Testis (tissue), 3 donors: ENCODE measurements around the gene TRRAP. TPM values are rescaled to one million over a fixed set of nuclear protein-coding genes. Genes with fewer than 3 reads are reported as not detected.

Experiments used
- DNase-seq: peaks from one replicate; pipeline ENCODE4 v3.0.0-alpha.2; 2019
- H3K27ac ChIP-seq, 2 donors: fragments of 200-600 bp; sonication (generic); one replicate each; pipeline ENCODE4 v1.5.1; 2019
- H3K27me3 ChIP-seq: fragments of 200-600 bp; sonication (generic); one replicate; pipeline ENCODE4 v1.5.1; 2019
- H3K36me3 ChIP-seq: fragments of 200-600 bp; sonication (generic); one replicate; pipeline ENCODE4 v1.5.1; 2017; ENCODE audit warnings: low read depth; ENCODE audit errors: missing control alignments
- H3K4me1 ChIP-seq: fragments of 200-600 bp; sonication (generic); one replicate; pipeline ENCODE4 v1.5.1; 2019
- H3K4me3 ChIP-seq, 2 donors: fragments of 200-600 bp; sonication (generic); one replicate each; pipeline ENCODE4 v1.5.1; 2017 to 2019
- H3K9me3 ChIP-seq: fragments of 200-600 bp; sonication (generic); one replicate; pipeline ENCODE4 v1.5.1; 2017
- CTCF ChIP-seq, 3 experiments: fragments of 450-650 bp in 2 of 3; fragments of 200-600 bp in 1 of 3; sonication (generic) in 1 of 3; IDR thresholded peaks; one replicate each; pipeline ENCODE4 v1.5.1; 2016 to 2019; ENCODE audit warnings: antibody characterized with exemption in 3 of 3, mild to moderate bottlenecking in 2 of 3, moderate library complexity in 1 of 3
- POLR2A ChIP-seq: fragments of 450-650 bp; IDR thresholded peaks from one replicate; pipeline ENCODE4 v1.6.1; 2017; ENCODE audit warnings: antibody characterized with exemption, mild to moderate bottlenecking, moderate library complexity
- WGBS, 2 donors: methylation state at CpG; one replicate each; pipeline ENCODE4 v1.1.5; 2018; 5-methylcytosine and 5-hydroxymethylcytosine counted together
- intact Hi-C: fragments of 100-400 bp; cut with DNase I; formaldehyde crosslinking; loops from one replicate; pipeline ENCODE4 v1.15.1; 2023; ENCODE audit warnings: low total_unique reads
- polyA plus RNA-seq: library from polyadenylated mRNA; stranded (reverse); fragments of 350-450 nt; fragmentation: Illumina TruSeq; extraction: RNeasy Lipid Tissue Mini Kit (QIAGEN cat#74804); gene quantifications from one replicate; pipeline ENCODE4 v1.2.3, GENCODE V29; 2014; ENCODE audit warnings: low read depth, low replicate concordance; ENCODE audit not compliant: insufficient read depth
- total RNA-seq, 2 donors: library from RNA; depleted of rRNA; stranded (reverse); fragments of >200 nt; gene quantifications; one replicate each; pipeline ENCODE4 v1.2.3, GENCODE V29; 2016

The TRRAP gene
- total and polyA plus RNA-seq, 3 donors from 2014 or later, result 45.6 to 120 (median 119) TPM

DNA sequence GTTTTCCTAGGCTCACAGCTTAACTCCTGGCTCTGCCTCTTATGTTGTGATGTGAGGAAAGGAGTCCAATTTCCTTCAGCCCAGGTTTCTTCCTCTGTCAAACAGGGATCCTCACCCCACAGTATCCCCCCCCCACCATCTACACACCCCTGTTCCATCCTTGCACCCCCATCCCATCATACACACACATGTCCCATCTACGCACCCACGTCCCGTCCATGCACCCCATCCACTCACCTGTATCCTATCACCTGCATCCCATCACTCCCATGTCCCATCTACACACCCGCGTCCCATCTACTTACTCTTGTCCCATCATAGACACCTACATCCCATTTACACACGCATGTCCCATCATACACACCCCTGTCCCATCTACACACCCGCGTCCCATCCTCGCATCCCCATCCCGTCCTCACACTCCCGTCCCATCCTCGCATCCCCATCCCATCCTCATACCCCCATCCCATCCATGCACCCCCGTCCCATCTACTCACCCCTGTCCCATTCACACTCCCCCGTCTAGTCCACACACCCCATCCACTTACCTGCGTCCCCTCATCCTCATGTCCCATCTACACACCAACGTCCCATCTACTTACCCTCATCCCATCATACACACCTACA lies 117.3 kb downstream of the TRRAP start:
- TF ChIP-seq POLR2A, result no peak
- no peak for TF ChIP-seq CTCF (IDR thresholded peaks at IDR 0.05)
- WGBS, 2 donors, result 92 to 94% methylated on average over 16 of the region's 16 CpGs
- Histone ChIP-seq H3K36me3 (no peaks in the 10 kb centered on the region), H3K4me3 (no peak overlapping the region), H3K4me1 (no peaks in the 10 kb centered on the region), H3K9me3 (no peaks in the 10 kb centered on the region), H3K27me3 (no peaks in the 10 kb centered on the region), H3K27ac (no peak overlapping the region)
- DNase-seq, result peak; percentile 5
- intact Hi-C loops, result no loop called here

DNA sequence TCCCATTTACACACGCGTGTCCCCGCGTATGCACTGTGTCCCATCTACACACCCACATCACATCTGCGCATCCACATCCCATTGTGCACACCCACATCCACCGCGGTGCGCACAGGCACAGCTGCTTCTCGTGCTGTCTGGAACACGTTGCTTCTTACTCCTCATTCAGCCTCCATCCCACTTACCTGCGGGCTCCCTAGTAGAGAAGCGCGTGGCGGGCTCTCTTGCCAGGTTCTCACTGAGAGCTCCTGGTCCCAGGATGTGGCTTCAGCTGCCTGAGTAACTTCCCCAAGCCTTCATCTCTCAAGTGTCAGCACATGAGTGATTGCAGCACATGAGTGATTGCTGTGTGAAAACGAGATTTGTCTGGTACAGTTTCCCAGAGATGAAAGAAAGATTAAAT lies 117.8 kb downstream of the TRRAP start:
- intact Hi-C loops, result no loop called here
- Histone ChIP-seq H3K36me3 (no peaks in the 10 kb centered on the region), H3K27me3 (no peaks in the 10 kb centered on the region), H3K27ac (no peak overlapping the region), H3K9me3 (no peaks in the 10 kb centered on the region), H3K4me1 (no peaks in the 10 kb centered on the region), H3K4me3 (no peak overlapping the region)
- TF ChIP-seq POLR2A, result no peak
- no peak for TF ChIP-seq CTCF (IDR thresholded peaks at IDR 0.05)
- peak; percentile 10 for DNase-seq
- WGBS, 2 donors, result 95 to 97% methylated on average over 14 to 15 of the region's 15 CpGs

- no peaks in the 10 kb centered on the region for H3K4me1 ChIP-seq
- peak; percentile 17 for DNase-seq
- peak overlapping the region in 1 of 2 donors; percentile 0 for H3K27ac ChIP-seq
- H3K36me3 ChIP-seq, result no peaks in the 10 kb centered on the region
- intact Hi-C loops, result no loop called here
- H3K9me3 ChIP-seq, result no peaks in the 10 kb centered on the region
- no peak for TF ChIP-seq POLR2A
- no peak for TF ChIP-seq CTCF (IDR thresholded peaks at IDR 0.05)
- H3K27me3 ChIP-seq, result no peaks in the 10 kb centered on the region
- WGBS, 2 donors, result 44 to 51% methylated on average over 3 of the region's 3 CpGs
- H3K4me3 ChIP-seq, result no peak overlapping the region
Observed at GRCh38 chr7:98997846-98998245, 119.5 kb downstream of the TRRAP start.

DNA sequence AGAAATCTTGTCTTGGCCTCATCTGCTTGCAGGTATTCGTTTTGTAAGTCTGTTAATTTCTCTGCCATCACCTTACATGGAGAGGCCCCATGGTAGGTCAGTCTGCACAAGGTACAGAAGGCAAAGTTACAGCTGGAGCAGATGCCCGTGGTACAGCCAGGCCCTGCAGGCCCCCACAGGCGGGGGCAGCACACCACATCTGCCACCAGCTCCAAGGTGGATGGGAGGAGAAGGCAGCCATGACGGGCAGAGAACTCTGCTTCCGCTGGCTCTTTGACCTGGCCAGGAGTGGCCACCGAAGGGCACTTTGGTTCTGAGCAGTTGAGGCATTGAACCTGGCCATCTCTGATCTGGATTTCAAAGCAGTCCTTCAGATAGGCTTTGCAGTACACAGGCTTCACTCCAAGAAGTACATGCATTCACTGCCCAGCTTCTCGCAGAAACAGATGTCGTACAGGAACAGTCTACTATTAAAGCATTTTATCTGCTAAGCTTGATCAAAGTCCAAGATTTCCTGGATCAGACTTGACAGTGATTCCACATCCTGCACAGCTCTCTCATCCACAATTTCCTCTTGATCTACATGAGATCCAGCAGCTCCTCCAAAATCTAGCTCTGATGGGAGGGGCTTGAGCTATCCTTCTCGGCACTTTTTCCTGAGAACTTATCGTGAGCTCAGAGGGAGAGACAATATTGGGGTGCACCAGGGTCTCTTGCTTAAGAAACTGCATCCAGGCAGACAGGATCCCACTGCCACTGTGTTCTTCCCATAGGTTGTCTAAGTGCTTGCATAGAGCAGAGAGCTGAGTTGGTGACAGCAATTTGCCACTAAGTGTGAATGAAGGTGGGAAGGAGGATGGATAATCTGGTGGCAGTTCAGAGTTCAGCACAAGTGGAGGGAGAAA lies 120.7 kb downstream of the TRRAP start:
- Histone ChIP-seq H3K4me1 (no peaks in the 10 kb centered on the region), H3K27ac (no peak overlapping the region), H3K36me3 (no peaks in the 10 kb centered on the region), H3K9me3 (no peaks in the 10 kb centered on the region), H3K4me3 (no peak overlapping the region), H3K27me3 (no peaks in the 10 kb centered on the region)
- WGBS, 2 donors, result 62 to 71% methylated on average over 10 of the region's 10 CpGs
- peak; percentile 15 for DNase-seq
- intact Hi-C loops, result no loop called here
- no peak for TF ChIP-seq POLR2A
- TF ChIP-seq CTCF (IDR thresholded peaks at IDR 0.05), result no peak
